Right renal pelvis (tissue), 4 donors: ENCODE results near the gene EMX1. TPM values are rescaled to one million over a fixed set of nuclear protein-coding genes. Genes with fewer than 3 reads are reported as not detected.

ENCODE experiments used
- DNase-seq, 4 donors: peaks; one replicate each; pipeline ENCODE4 v3.0.0-alpha.2; 2013; ENCODE audit warnings: low read depth in 4 of 4, low spot score in 3 of 4, missing footprints in 1 of 4
- polyA plus RNA-seq, 4 donors: library from polyadenylated mRNA; unstranded; fragments of 120-200 nt; gene quantifications; one replicate each; pipeline ENCODE4 v1.2.1, GENCODE V29; 2013; ENCODE audit not compliant: insufficient read length in 4 of 4

EMX1 gene
- polyA plus RNA-seq, 4 donors = 38.7 to 52.2 (median 49.7) TPM

- DNase-seq = no peak
Measured at GRCh38 chr2:72924353-72925240, 7.3 kb downstream of the EMX1 start.

GRCh38 chr2:72925328-72925943, 8.1 kb downstream of the EMX1 start:
- DNase-seq = no peak

GRCh38 chr2:72926368-72926767, 9.0 kb downstream of the EMX1 start:
- DNase-seq = no peak

DNA sequence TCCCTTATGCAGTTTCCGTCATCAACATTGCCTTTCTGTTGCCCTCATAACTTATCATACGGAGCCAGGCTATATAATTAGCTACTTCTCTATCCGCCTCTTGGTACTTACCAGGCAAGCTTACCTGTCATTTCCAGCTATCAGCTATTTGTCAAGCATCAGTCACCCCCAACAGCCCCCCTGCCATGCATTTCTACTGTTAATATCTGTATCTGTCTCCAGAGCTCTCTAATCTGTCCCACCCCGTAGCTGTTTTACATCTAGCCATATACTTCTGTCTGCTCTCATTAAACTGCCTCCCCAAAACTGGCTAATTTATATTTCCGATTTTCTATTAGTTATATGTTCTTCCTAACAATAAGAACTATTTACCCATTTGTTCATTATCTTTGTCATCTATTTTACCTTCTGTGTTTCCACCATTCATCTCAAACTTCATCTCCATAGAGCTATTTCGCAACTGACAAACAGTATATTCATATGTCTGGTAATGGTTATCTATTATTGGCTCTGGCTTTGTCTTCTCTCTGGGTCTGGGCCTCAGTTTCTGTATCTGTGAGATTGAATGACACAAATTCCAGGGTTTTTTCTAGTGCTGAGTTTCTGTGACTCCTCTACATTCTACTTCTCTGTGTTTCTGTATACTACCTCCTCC, 9.6 kb downstream of the EMX1 start:
- DNase-seq = no peak

DNA sequence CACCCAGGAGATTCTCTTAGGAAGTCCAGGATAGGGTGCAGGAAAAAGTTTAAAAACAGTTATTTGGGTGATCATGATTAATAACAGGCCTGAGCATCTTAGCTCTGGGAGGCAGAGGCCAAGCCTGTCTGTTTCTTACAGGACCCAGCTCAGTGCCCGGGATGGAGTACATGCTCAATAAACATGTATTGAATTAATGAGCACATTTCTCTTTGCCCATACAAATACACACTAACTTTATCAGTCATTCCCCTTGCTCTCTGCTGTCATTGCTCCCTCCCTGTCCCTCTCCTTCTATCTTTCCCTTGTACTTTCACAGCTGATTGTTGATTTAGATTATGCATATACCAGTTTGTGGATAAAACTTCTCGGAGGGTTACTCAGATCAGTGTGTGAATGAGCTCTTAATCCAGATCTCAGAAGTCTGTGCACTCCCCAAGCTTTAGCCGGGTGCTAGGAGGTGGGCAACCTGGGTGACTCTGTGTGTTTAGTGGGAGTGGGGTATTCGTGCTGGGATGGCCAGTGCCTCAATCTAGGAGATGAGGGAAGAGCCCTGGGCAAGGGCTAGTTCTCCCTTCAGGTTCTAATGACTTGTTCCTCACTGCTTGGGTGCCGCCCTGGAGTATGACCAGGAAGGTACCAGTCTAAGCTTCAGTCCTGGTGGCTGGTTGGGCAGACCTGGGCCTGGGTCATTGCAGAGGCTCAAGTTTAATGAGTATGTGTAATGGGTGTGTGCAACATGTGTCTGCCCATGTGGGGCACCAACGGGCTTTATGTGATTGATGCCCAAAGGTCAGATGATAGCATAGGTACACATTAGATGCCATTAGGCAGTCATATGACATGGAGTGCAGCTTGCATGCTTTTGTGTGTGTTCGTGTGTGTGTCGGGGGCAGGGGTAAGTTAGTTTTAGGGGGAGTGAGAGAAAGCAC, 10.6 kb downstream of the EMX1 start:
- no peak for DNase-seq

- no peak for DNase-seq
Measured at GRCh38 chr2:72929010-72929409, 11.7 kb downstream of the EMX1 start.

- DNase-seq = no peak
Measured at GRCh38 chr2:72931280-72931910, 14.1 kb downstream of the EMX1 start.

- DNase-seq = no peak
Measured at GRCh38 chr2:72932045-72932740, 14.9 kb downstream of the EMX1 start.

- no peak for DNase-seq
Measured at GRCh38 chr2:72932805-72933204, 15.5 kb downstream of the EMX1 start.

- DNase-seq = no peak
Measured at GRCh38 chr2:72933207-72933606, 15.9 kb downstream of the EMX1 start.

DNA sequence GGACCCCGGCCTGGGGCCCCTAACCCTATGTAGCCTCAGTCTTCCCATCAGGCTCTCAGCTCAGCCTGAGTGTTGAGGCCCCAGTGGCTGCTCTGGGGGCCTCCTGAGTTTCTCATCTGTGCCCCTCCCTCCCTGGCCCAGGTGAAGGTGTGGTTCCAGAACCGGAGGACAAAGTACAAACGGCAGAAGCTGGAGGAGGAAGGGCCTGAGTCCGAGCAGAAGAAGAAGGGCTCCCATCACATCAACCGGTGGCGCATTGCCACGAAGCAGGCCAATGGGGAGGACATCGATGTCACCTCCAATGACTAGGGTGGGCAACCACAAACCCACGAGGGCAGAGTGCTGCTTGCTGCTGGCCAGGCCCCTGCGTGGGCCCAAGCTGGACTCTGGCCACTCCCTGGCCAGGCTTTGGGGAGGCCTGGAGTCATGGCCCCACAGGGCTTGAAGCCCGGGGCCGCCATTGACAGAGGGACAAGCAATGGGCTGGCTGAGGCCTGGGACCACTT, 16.4 kb downstream of the EMX1 start:
- DNase-seq = no peak

DNA sequence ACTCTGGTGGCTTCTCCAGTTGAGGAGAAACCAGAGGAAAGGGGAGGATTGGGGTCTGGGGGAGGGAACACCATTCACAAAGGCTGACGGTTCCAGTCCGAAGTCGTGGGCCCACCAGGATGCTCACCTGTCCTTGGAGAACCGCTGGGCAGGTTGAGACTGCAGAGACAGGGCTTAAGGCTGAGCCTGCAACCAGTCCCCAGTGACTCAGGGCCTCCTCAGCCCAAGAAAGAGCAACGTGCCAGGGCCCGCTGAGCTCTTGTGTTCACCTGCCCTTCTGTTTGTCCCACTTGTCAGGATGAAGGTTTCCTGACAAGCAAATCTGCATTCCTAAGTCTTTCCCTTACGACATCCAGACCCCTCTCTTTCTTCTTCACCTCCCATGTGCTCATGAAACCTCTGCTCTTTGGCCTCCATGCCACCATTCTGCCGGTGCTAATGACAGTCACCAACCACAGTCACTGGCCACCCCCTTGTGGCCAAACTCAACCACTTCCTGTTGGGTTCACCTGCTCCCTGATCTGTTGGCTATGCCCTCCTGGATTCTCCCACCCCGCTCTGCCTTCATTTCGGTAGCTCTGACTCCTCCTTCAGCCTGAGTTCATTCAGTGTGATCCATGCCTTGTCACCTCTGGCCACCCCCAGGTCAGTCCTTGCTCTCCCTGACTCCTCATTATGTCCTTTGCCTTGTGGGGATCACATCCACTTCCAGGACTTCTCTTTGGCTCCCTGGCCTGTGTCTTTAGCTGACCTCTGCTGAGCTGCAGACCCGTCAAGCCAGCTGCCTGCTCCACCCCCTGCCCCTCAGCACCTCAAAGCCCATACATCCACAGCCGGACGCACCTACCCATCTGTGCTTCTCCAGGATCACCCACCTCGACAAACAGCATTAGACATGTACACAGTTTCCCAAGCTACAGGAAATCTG, 17.6 kb downstream of the EMX1 start:
- DNase-seq = no peak

GRCh38 chr2:72935611-72935957, 18.3 kb downstream of the EMX1 start:
- no peak for DNase-seq

DNA sequence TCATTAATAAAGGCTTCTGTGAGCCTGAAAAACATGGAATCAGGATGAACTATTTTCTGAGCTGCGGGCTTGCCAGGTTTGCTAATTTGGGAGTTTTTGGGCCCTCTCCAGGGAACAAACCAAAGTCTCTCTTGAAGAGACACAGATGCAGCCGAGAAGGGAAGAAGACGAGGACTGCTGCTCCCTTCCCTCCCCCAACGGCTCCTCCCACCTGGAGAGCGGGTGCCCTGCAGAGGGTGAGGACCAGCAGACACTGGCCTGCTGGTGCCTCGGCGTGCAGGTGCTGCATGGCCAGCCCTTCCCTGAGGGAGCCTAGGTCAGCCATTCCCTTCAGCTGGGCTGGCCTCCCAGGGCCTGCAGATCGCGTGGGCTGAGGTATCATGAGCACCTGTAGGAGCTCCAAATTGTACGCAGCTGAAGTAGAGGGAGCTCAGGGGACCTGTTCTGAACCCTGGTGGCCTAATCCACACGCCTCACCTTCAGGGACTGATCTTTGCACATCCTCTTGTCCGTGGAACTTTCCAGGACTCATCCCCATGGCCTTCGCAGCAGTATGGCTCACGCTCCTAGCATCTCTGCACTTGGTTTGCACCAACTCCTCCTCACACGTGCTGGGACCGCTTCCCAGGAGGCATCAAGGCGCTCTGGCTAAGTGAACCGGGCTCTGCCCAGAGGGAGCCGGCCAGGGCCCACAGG, 19.5 kb downstream of the EMX1 start:
- DNase-seq = no peak

- no peak for DNase-seq
Measured at GRCh38 chr2:72937356-72937669, 20.0 kb downstream of the EMX1 start.

- no peak for DNase-seq
Measured at GRCh38 chr2:72938455-72938854, 21.1 kb downstream of the EMX1 start.

DNA sequence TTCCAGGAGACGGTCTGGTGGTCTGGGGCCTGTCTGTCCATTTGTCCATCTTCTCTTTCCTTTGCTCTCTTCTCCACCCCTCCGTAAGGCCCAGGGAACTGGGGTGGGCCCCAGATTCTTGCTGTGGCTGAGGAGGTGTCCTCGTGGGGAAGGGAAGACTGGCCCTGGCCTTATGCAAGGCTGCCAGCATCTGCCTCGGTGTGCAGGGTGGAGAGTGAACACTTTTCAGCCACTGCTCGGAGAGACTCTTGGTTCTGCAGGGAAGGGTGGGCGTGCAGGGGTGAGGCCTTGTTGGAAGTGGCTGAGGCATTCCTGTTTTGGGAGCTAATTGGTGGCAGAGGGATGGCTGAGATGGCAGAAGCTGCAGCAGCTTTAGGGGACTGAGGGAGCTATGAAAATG, 23.0 kb downstream of the EMX1 start:
- DNase-seq = no peak

GRCh38 chr2:72940786-72941185, 23.5 kb downstream of the EMX1 start:
- DNase-seq = no peak
